Activated CD4-positive, alpha-beta T cell treated with anti-CD3 and anti-CD28 coated beads, Interleukin-2, Interleukin-6, amounts not matched to agents 100 ng/mL and 50 ng/mL, durations not matched to agents 16 hours and 8 hours (primary cell): ENCODE measurements around the gene ANK3.

Source experiments
- DNase-seq: peaks from one replicate; pipeline ENCODE4 v3.0.0-alpha.2; 2020

ANK3 gene

DNA sequence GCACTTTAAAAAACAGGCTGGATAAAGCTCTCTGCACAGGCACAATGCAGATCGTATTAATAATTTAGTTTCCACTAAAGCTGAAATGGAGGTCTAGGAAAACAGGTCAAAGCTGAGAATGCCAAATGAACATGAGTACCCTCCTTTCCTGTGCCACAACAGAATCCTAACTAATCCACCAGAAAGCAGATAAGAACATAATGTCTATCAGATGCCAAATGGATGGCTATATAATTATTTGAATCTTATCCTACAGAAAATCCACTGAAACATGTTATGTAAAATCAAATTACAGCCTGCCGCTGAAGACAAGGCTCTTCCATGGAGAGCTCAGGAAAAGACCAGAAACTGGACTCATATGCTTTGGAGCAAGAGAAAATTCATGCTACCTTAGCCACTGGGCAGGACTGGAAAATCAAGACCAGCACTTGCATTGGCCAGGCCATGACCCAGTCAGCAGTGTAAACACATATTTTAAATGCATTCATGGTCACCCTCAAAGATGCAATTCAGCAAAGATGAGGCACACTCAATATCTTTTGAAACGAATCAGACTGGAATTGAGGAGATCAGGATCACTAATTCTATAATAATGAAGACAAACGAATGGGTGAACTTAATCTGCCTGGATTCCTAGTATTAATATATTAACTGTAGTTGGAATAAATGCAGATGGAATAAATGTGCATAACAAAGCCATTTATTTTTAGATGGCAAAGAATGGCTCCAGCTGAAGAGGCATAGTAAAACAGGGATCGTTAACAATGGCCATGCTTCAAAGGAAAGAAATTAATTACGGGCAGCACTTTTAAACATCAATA is 13.2 kb downstream of the ANK3 start:
- DNase-seq, result no peak

- no peak for DNase-seq
These were observed 14.2 kb downstream of the ANK3 start for GRCh38 chr10:60375293-60376004.

- DNase-seq, result no peak
These were observed 14.8 kb downstream of the ANK3 start for GRCh38 chr10:60374836-60375235.

- DNase-seq, result no peak
These were observed 17.2 kb downstream of the ANK3 start for GRCh38 chr10:60372436-60372835.

GRCh38 chr10:60369547-60369930 is 20.1 kb downstream of the ANK3 start:
- no peak for DNase-seq

GRCh38 chr10:60368875-60369546 is 20.7 kb downstream of the ANK3 start:
- DNase-seq, result no peak

DNA sequence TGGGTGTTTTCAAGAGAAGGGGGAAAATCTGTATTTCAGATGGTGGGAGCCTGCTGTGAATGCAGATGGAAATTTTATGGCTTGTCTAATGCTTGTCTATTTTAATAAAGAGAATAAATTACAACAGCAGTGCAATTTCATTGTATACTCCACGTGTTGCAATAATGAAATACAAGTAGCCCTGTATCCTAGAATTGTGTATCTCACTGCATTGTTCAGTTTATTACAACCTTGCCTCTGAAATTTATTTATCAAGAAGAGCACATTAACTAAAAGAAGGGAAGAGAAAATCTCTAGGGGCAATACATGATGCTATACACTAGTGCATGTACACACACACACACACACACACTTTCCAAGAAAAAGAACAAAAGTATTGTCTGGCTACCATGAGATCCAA is 21.8 kb downstream of the ANK3 start:
- DNase-seq, result no peak

DNA sequence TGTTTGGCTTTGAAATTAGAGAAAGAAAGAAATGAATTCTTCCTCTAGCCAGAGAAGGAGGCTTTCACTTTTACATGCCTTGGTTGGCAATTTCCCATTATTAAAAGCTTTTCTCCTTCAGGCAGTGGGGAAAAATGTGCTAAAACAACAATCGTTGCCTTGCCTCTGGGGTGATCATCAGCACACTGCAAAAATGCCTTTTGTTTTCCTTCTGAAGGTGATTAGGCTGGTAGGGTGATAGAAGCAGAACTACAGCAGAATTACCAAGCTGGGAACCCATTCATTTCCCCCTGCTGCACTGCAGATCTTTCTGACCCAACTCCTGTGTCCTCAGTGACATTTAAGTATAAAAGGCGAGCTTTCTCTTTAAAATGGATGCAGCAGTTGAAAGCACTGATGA is 22.2 kb downstream of the ANK3 start:
- DNase-seq, result no peak

GRCh38 chr10:60367024-60367423 is 22.7 kb downstream of the ANK3 start:
- no peak for DNase-seq

- no peak for DNase-seq
These were observed 26.5 kb downstream of the ANK3 start for GRCh38 chr10:60363187-60363586.

- DNase-seq, result no peak
These were observed 27.2 kb downstream of the ANK3 start for GRCh38 chr10:60362461-60362860.

DNA sequence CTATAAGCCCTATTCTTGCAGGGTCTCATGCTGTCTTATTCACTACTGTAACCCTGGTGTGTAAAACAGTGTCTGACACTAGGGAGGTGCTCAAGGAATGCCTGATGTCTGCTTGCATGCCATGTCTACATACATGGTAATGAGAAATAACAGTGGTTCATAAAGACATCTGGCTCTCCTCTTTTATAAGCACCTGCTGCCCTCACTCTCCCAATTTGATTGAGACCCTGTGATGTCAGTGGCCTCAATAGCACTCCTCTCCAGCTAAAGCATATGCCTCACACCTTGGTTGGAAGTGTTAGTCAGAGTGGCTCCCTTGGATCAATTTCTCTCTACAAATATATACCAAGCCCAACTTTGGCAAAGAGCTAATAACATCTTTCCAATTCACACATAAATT is 30.6 kb downstream of the ANK3 start:
- DNase-seq, result no peak

- DNase-seq, result peak; percentile 27
These were observed 31.4 kb downstream of the ANK3 start for GRCh38 chr10:60358282-60358681.

DNA sequence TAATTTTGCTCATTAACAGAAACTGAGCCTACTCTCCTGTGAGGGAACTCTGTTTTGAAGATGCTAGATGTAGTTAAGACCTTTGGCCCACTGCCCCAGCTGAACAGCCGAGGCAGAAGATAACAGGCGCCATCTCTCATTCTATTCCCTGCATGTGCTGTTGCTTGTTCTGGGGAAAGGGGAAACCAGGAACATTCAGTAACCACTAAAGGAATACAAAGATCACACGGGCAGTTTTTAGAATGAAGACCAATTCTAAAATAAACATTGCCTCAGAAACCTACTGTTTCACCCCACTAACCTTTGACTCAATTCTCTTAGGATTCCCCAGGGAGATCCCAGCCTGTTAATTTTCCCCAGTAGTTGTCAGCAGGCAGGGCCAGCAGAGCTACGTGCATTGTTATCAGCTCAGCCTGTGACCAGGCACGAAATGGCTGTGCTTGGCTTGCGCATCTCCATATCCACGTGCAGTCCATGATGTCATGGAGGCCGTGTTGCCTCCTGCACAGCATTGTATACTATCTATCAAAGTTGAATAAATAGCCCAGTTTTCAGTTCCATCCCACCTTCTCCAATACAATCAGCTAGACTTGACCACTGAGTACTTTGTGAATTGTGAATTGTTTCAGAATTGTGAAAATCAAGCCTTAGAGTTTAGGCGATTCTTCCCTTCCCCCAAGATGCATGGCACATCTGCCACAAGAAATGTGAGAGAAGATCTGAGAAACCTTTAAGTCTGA is 36.0 kb downstream of the ANK3 start:
- no peak for DNase-seq

- no peak for DNase-seq
These were observed 37.6 kb downstream of the ANK3 start for GRCh38 chr10:60352105-60352504.

GRCh38 chr10:60351191-60351853 is 38.4 kb downstream of the ANK3 start:
- no peak for DNase-seq

GRCh38 chr10:60350400-60350799 is 39.3 kb downstream of the ANK3 start:
- DNase-seq, result no peak

- DNase-seq, result no peak
These were observed 40.2 kb downstream of the ANK3 start for GRCh38 chr10:60349426-60349825.

DNA sequence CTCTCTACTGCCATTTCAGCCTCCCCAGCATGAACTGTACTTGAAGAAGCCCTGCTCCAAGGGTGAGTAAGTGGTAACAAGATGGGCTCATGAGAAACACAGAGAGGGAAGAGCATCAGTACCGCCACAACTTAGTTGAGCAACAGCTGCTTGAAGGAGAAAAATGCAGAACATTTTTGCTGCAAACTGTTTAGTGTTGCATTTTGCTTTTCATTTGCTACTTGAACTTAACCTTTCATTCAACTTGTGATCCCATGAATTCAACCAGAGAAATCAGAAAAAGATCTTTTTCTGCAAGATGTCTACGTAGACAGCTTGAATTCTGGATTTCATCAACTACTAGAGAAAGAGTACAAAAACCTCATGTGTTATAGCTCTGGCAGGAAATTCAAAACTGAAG is 40.7 kb downstream of the ANK3 start:
- DNase-seq, result no peak

DNA sequence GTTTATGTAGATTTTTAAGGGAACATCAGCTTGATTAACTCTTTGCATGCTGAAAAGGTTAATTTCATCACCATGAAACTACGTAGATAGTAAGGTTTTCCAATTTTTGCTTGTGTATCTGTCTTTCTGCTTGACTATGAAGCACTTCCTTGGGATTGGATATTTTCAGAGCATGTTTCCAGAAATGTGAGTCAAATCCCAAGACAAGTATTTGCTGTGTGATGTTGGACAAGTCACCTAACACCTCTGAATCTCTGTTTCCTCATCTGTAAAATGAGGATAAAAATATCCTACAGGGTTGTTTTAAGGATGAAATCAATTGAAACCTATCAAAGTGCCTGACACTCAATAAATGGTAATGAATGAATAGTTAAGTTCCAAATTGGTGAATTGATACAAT is 42.4 kb downstream of the ANK3 start:
- no peak for DNase-seq

DNA sequence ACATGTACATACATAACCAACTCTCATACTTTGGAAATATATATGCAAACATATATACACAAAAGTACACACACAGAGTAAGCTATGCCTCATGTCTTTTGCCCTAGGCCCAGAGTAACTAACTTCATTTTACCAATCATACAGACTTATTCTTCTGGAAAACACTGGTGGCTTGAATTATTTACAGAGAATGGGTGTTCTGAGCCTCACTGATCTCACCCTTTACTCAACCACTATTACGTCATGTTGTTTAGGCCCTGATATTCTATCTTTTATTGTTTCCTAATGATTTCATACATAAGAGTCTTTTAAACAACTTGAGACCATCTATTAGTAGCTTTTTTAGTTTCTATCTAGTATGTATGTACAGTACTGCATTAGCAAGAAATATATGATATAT is 43.0 kb downstream of the ANK3 start:
- no peak for DNase-seq

GRCh38 chr10:60343254-60343653 is 46.4 kb downstream of the ANK3 start:
- no peak for DNase-seq

- no peak for DNase-seq
These were observed 47.7 kb downstream of the ANK3 start for GRCh38 chr10:60341969-60342368.
